Trophoblast cell (in vitro differentiated cells and primary cell): Measurements from ENCODE around the gene LGALS7.
"Not testable (repeated sequence)": the region's sequence is repeated elsewhere in the genome, so short reads cannot be mapped to it uniquely, and the experiment has no call there.

Source experiments
- DNase-seq, 2 donors: peaks; one replicate each; pipeline ENCODE4 v3.0.0-alpha.2; 2016
- H2AFZ ChIP-seq: 2 replicates; pipeline ENCODE4 v1.6.1; 2013; ENCODE audit warnings: low read length, moderate library complexity, mild to moderate bottlenecking; ENCODE audit not compliant: insufficient read depth, poor library complexity
- H2AK5ac ChIP-seq: 2 replicates; pipeline ENCODE4 v1.6.1; 2013; ENCODE audit warnings: mild to moderate bottlenecking, low read length
- H2BK120ac ChIP-seq: 2 replicates; pipeline ENCODE4 v1.6.1; 2013; ENCODE audit warnings: low read length, mild to moderate bottlenecking, moderate library complexity; ENCODE audit not compliant: insufficient read depth, poor library complexity
- H2BK12ac ChIP-seq: 2 replicates; pipeline ENCODE4 v1.6.1; 2013; ENCODE audit warnings: mild to moderate bottlenecking, low read length, moderate library complexity
- H2BK5ac ChIP-seq: 2 replicates; pipeline ENCODE4 v1.6.1; 2013; ENCODE audit warnings: low read length, low read depth, moderate library complexity, mild to moderate bottlenecking; ENCODE audit not compliant: poor library complexity
- H3K14ac ChIP-seq: 2 replicates; pipeline ENCODE4 v1.6.1; 2013; ENCODE audit warnings: mild to moderate bottlenecking, low read length
- H3K18ac ChIP-seq: 2 replicates; pipeline ENCODE4 v1.6.1; 2013; ENCODE audit warnings: mild to moderate bottlenecking, low read length
- H3K23ac ChIP-seq: 2 replicates; pipeline ENCODE4 v1.6.1; 2013; ENCODE audit warnings: low read length
- H3K27ac ChIP-seq: 2 replicates; pipeline ENCODE4 v1.5.1; 2013; ENCODE audit warnings: low read depth, mild to moderate bottlenecking, inconsistent platforms, low read length, moderate library complexity
- H3K27me3 ChIP-seq: 2 replicates; pipeline ENCODE4 v1.6.1; 2013; ENCODE audit warnings: inconsistent platforms, mild to moderate bottlenecking, low read length, moderate library complexity; ENCODE audit not compliant: insufficient read depth
- H3K36me3 ChIP-seq, 2 experiments: 1 replicate in 1 of 2; 2 replicates in 1 of 2; pipeline ENCODE4 v1.6.1; 2013; ENCODE audit warnings: low read length in 2 of 2, mild to moderate bottlenecking in 2 of 2, moderate library complexity in 1 of 2; ENCODE audit not compliant: insufficient read depth in 2 of 2, control insufficient read depth in 1 of 2
- H3K4ac ChIP-seq: 2 replicates; pipeline ENCODE4 v1.6.1; 2013; ENCODE audit warnings: low read depth, mild to moderate bottlenecking, low read length, moderate library complexity
- H3K4me1 ChIP-seq, 2 experiments: 1 replicate in 1 of 2; 2 replicates in 1 of 2; pipeline ENCODE4 v1.6.1; 2013; ENCODE audit warnings: low read length in 2 of 2, mild to moderate bottlenecking in 2 of 2, moderate library complexity in 1 of 2; ENCODE audit not compliant: insufficient read depth in 2 of 2, control insufficient read depth in 1 of 2
- H3K4me2 ChIP-seq: 2 replicates; pipeline ENCODE4 v1.6.1; 2013; ENCODE audit warnings: inconsistent platforms, mild to moderate bottlenecking, low read length, moderate library complexity
- H3K4me3 ChIP-seq: 2 replicates; pipeline ENCODE4 v1.5.1; 2013; ENCODE audit warnings: mild to moderate bottlenecking, low read depth, low read length, inconsistent platforms
- H3K79me1 ChIP-seq: one replicate; pipeline ENCODE4 v1.6.1; 2013; ENCODE audit warnings: low read length
- H3K79me2 ChIP-seq: 2 replicates; pipeline ENCODE4 v1.6.1; 2013; ENCODE audit warnings: low read length, mild to moderate bottlenecking; ENCODE audit not compliant: control insufficient read depth, insufficient read depth, poor library complexity
- H3K9ac ChIP-seq: 2 replicates; pipeline ENCODE4 v1.6.1; 2013; ENCODE audit warnings: mild to moderate bottlenecking, low read length
- H3K9me3 ChIP-seq: 2 replicates; pipeline ENCODE4 v1.6.1; 2013; ENCODE audit warnings: low read depth, mild to moderate bottlenecking, control low read depth, inconsistent platforms, low read length; ENCODE audit not compliant: insufficient read depth
- H4K12ac ChIP-seq: 2 replicates; pipeline ENCODE4 v1.6.1; 2013; ENCODE audit warnings: low read depth, mild to moderate bottlenecking, low read length, moderate library complexity
- H4K8ac ChIP-seq: 2 replicates; pipeline ENCODE4 v1.6.1; 2013; ENCODE audit warnings: low read depth, mild to moderate bottlenecking, low read length, moderate library complexity
- H4K91ac ChIP-seq: one replicate; pipeline ENCODE4 v1.6.1; 2013; ENCODE audit warnings: low read depth, mild to moderate bottlenecking, low read length, moderate library complexity
- WGBS: extraction: QIAGEN DNeasy Blood & Tissue Kit; methylation state at CpG from one replicate; pipeline ENCODE4 v1.1.7; 2013; ENCODE audit warnings: missing lambda C conversion rate; ENCODE audit not compliant: insufficient read length, insufficient coverage; ENCODE audit errors: extremely low coverage; 5-methylcytosine and 5-hydroxymethylcytosine counted together

Gene LGALS7

DNA sequence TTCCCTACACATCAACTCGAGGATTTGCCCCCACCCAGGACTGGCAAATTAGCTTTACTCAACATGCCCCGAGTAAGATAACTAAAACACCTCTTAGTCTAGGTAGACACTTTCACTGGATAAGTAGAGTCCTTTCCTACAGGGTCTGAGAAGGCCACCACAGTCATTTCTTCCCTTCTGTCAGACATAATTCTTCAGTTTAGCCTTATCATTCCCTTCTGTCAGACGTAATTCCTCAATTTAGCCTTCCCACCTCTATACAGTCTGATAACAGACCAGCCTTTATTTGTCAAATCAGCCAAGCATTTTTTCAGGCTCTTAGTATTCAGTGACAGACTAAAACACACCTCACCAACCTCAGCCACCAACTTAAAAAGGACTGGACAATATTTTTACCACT is 19.5 kb downstream of the LGALS7 start:
- H3K4ac ChIP-seq, H3K27me3 ChIP-seq, H3K14ac ChIP-seq, H3K23ac ChIP-seq, H3K79me2 ChIP-seq, H3K9me3 ChIP-seq, H3K18ac ChIP-seq, H2BK120ac ChIP-seq, H4K12ac ChIP-seq, H2BK12ac ChIP-seq, H2AFZ ChIP-seq, H3K4me3 ChIP-seq, H3K27ac ChIP-seq, H3K4me2 ChIP-seq, H4K91ac ChIP-seq, H3K36me3 ChIP-seq, H3K9ac ChIP-seq, DNase-seq, H2AK5ac ChIP-seq, H4K8ac ChIP-seq, H2BK5ac ChIP-seq, H3K4me1 ChIP-seq, H3K79me1 ChIP-seq: not testable (repeated sequence)
- WGBS: no CpG with 5 or more reads among the region's 3 CpGs

DNA sequence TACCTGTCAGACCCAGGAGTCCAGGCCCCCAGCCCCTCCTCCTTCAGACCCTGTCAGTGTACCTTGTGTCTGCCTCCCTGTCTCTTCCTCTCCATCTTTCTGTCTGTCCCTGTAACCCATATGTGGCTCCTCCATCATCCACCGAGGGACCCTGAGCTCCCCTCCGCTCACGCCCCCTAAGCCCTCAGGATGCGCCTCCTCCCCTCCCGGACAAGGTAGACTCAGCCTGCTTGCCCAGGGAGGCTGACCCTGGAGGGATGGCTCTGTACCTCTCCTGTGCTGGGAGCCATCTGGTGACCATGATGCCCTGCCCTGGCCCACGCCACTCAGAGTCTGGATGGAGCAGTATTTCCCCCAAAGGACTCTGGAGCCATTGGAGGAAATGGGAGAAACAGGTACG is 28.0 kb downstream of the LGALS7 start:
- no peak overlapping the region for H3K9ac ChIP-seq
- no peak overlapping the region for H3K23ac ChIP-seq
- H3K4me2 ChIP-seq: no peak overlapping the region
- no peak overlapping the region for H3K14ac ChIP-seq
- no peak for DNase-seq
- H2AFZ ChIP-seq: no peak overlapping the region
- H4K8ac ChIP-seq: no peak overlapping the region
- H3K4me3 ChIP-seq: no peak overlapping the region
- no peak overlapping the region for H3K18ac ChIP-seq
- H2BK12ac ChIP-seq: no peak overlapping the region
- no peak overlapping the region for H2AK5ac ChIP-seq
- H3K79me2 ChIP-seq: no peaks in the 10 kb centered on the region
- H2BK120ac ChIP-seq: no peak overlapping the region
- H3K4me1 ChIP-seq: no peaks in the 10 kb centered on the region
- H3K4ac ChIP-seq: no peak overlapping the region
- H3K27ac ChIP-seq: no peak overlapping the region
- H3K9me3 ChIP-seq: peaks cover 2% of the 10 kb centered on the region
- no CpG with 5 or more reads among the region's 7 CpGs for WGBS
- no peaks in the 10 kb centered on the region for H3K36me3 ChIP-seq
- H2BK5ac ChIP-seq: no peak overlapping the region
- no peak overlapping the region for H4K91ac ChIP-seq
- H3K79me1 ChIP-seq: no peaks in the 10 kb centered on the region
- H3K27me3 ChIP-seq: no peaks in the 10 kb centered on the region
- no peak overlapping the region for H4K12ac ChIP-seq

DNA sequence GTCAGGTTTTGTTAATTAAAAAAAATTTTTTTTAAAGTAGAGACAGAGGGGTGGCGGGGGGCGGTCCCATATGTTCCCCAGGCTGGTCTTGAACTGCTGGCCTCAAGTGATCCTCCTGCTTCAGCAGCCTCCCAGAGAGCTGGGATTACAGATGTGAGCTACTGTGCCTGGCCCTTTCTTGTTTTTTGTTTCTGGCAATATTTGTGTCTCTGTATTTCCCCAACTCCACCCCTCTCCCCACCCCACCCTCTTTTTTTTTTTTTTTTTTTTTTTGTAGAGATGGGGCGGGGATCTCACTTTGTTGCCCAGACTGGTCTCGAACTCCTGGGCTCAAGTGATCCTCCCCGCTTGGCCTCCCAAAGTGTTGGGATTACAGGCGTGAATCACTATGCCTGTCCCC is 28.4 kb downstream of the LGALS7 start:
- no peak overlapping the region for H2AFZ ChIP-seq
- WGBS: no CpG with 5 or more reads among the region's 6 CpGs
- no peaks in the 10 kb centered on the region for H3K27me3 ChIP-seq
- no peak overlapping the region for H3K4me3 ChIP-seq
- no peak overlapping the region for H3K18ac ChIP-seq
- H3K23ac ChIP-seq: no peak overlapping the region
- no peak overlapping the region for H4K91ac ChIP-seq
- DNase-seq: no peak
- H3K4me2 ChIP-seq: no peak overlapping the region
- H3K79me1 ChIP-seq: no peaks in the 10 kb centered on the region
- no peaks in the 10 kb centered on the region for H3K36me3 ChIP-seq
- no peak overlapping the region for H3K4ac ChIP-seq
- H3K9ac ChIP-seq: no peak overlapping the region
- no peak overlapping the region for H3K27ac ChIP-seq
- H2AK5ac ChIP-seq: no peak overlapping the region
- H4K8ac ChIP-seq: no peak overlapping the region
- H3K9me3 ChIP-seq: peaks cover 2% of the 10 kb centered on the region
- H3K14ac ChIP-seq: no peak overlapping the region
- H2BK5ac ChIP-seq: no peak overlapping the region
- H2BK12ac ChIP-seq: no peak overlapping the region
- H4K12ac ChIP-seq: no peak overlapping the region
- no peaks in the 10 kb centered on the region for H3K4me1 ChIP-seq
- H2BK120ac ChIP-seq: no peak overlapping the region
- H3K79me2 ChIP-seq: no peaks in the 10 kb centered on the region

DNA sequence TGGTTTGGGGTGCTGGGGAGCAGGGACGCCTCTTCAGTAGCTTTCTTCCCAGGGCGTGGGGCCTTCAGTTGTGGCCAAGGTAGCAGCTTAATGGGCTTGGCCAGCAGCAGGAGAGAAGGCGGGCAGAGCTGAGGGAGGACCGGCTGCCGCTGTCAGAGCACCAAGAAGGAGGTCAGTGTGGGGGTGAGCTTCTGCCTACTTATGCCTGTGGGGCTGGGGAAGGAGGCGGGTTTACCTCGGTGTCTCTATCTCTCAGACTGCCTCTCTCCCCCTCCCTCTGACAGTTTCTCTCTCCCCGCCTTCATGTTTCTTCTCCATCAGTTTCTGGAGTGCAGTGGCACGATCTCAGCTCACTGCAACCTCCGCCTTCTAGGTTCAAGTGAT is 29.0 kb downstream of the LGALS7 start, which contains the start of gene CAPN12:
TSS of gene CAPN12 (minus strand) at position 177 of the 384 bp plus-strand sequence. CDS start 309 bp downstream, outside the sequence.
- no peak within 1 kb of the TSS for H2BK5ac ChIP-seq
- H2BK120ac ChIP-seq: no peak within 1 kb of the TSS
- no peak within 1 kb of the TSS for H2BK12ac ChIP-seq
- peaks cover 3% of the 10 kb centered on the region for H3K9me3 ChIP-seq
- WGBS: no CpG with 5 or more reads among the region's 10 CpGs
- H3K79me1 ChIP-seq: no peaks in the 10 kb centered on the region
- H2AK5ac ChIP-seq: no peak within 1 kb of the TSS
- no peaks in the 10 kb centered on the region for H3K4me1 ChIP-seq
- H3K4ac ChIP-seq: no peak within 1 kb of the TSS
- no peak within 1 kb of the TSS for H4K91ac ChIP-seq
- H3K27me3 ChIP-seq: no peaks in the 10 kb centered on the region
- no peak within 1 kb of the TSS for H3K23ac ChIP-seq
- no peak within 1 kb of the TSS for H4K8ac ChIP-seq
- no peak within 1 kb of the TSS for H3K9ac ChIP-seq
- H3K18ac ChIP-seq: no peak within 1 kb of the TSS
- H3K79me2 ChIP-seq: no peaks in the 10 kb centered on the region
- no peak within 1 kb of the TSS for H3K27ac ChIP-seq
- no peak within 1 kb of the TSS for H3K4me2 ChIP-seq
- DNase-seq: no peak
- no peak within 1 kb of the TSS for H2AFZ ChIP-seq
- H3K4me3 ChIP-seq: no peak within 1 kb of the TSS
- no peak within 1 kb of the TSS for H4K12ac ChIP-seq
- no peak within 1 kb of the TSS for H3K14ac ChIP-seq
- no peaks in the 10 kb centered on the region for H3K36me3 ChIP-seq
